ENCODE results near the gene ST7.

The ST7 gene

DNA sequence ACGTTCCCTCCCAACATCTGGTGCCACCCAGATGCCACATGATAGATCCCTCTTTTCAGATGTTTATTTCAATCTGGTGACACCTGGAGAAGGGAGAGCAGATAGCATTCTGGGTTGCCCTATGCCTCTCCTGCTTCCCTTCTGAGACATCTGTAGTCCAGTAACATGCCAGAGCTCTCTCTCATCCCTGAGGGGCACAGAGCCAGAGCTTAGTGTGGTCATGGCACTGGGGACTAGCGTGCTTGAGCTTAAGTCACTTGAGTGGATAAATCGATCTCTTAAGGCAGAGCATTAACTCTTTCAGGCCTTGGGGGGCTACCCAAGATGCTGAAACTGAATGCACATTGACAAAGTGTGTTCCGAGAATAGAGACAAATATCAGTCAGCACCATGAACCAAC, 321.6 kb downstream of the ST7 start:
- no peak for DNase-seq (ENCODE audit: low spot score)

DNA sequence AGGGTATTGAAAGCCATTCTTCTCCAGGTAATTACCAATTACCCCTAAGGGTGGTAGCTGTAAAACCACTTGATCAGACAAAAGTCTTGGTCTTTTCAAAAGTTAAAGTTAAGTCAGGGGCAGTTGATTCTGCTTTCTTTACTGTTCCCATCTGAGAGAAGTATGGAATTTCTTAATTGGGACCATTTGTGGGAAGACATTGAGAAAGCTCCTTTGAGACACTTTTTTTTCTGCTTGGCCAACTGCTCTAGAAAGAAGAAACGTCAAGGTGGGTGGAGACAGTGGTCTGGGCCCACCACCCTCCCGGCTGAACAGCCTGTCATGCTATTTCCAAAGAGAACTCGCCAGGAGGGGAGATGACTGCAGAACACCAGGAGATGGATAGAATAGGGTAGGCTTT, 324.3 kb downstream of the ST7 start:
- no peak for DNase-seq (ENCODE audit: low spot score)

DNA sequence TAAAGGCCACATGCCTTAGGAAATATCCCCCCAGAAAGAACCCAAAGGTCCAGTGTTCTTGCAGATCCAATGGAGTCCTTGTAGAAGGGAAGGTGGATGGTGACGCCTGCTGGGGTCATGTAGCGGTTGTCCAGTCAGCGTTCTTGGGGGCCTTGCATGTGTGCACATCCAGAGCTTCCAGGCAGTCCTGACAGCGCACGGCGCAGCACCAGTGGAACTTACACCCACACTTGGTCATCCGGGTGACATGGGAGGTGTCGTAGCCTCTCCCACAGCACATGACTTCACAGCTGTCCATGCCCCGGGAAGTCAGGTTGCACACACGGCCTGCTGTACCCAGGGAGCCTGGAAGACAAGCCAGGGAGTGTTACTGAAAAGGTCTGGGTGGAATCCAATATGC, 324.7 kb downstream of the ST7 start:
- DNase-seq (ENCODE audit: low spot score), result no peak

DNA sequence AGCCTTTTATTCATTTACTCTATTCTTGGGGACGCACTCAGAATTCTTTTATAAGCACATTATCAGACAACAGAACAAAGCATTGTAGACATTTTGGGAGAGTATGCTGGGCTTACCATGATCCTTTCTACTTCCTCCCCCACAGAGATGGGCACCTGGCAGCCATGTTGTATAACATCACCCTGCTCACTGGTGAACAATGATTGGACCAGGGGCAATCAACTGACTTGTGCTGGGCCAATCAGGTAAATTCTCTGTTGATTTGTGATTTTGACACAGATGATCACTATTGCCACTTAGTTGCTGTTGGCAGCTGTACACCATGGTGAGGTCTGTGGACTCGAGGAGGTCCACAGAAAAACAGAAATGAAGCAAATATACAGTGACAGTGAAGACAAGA, 325.9 kb downstream of the ST7 start:
- DNase-seq (ENCODE audit: low spot score), result no peak

All from hepatic stellate cell (primary cell).